GM19099 (cell line): Measurements from ENCODE around the gene LRRN4CL.

ENCODE experiments used
- POLR2A ChIP-seq: IDR thresholded peaks from 3 replicates; pipeline ENCODE4 v1.6.1; 2011; ENCODE audit warnings: low read depth; ENCODE audit not compliant: insufficient read length; ENCODE audit errors: extremely low read depth

The LRRN4CL gene

GRCh38 chr11:62689421-62690183, at the start of gene LRRN4CL:
Gene LRRN4CL, minus strand, starts transcription at chr11:62689530. Its CDS starts 1,022 bp downstream, at chr11:62688508.
- no peak for TF ChIP-seq POLR2A

DNA sequence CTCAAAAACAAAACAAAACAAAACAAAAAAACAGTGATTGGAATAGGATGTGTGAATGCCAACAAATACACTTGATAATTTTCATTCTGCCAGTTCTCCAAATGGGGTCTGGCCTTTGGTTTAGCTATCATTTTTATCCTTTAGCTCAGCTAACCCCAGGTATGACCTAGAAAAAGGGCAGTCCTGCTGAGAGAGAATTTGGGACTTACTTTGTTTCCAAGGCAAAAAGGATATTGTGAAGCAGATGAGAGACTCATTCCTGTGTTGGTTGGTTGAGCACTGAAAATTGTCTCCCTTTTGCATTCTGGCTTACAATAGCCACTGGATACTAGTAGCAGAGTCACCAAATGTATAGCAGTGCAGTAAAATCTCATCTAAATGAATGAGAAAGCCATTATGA, 47.9 kb upstream of the LRRN4CL start:
- no peak for TF ChIP-seq POLR2A

GRCh38 chr11:62732830-62733229, 43.5 kb upstream of the LRRN4CL start:
- TF ChIP-seq POLR2A = no peak

DNA sequence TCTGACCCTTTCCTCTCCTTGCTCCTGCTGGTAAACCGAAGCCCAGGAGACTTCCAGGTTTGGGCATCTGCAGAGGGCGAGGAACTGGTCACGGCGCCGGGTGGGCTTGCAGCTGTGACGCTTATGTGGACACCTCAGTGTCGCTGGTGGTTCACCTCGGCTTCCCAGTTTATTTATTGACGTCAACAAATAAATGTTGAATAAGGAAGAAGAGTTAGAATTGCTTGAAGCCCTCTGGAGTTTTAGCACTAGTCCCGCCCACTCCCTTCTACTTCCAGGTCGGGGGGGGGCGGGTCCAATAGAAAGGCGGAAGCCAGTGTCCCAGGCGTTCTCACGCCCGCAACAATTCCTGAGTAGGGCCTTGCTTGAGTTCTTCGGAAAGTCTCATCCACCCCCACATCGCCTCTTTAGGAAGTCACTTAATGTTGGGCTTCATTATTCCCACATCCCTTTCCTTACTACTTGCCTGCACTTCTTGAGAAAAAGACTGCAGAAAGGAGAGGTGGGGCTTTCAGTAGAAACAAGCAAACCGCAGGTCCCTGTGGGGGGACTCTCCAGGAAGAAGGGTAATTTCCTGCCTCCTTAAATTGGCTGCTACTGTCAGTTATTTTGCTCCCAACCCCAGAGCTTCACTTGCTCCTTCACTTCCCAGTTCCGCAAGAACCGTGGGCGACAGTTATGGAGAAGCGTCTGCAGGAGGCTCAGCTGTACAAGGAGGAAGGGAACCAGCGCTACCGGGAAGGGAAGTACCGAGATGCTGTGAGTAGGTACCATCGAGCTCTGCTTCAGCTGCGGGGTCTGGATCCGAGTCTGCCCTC, 39.0 kb upstream of the LRRN4CL start, which contains the start of gene TTC9C:
TSS of gene TTC9C (plus strand) at position 316 of the 818 bp plus-strand sequence. CDS start at position 679, 363 bp downstream.
- peak; percentile 76 for TF ChIP-seq POLR2A

- TF ChIP-seq POLR2A = no peak
These were observed 38.5 kb upstream of the LRRN4CL start for GRCh38 chr11:62727872-62728170.

GRCh38 chr11:62727165-62727871, 38.0 kb upstream of the LRRN4CL start, which contains the start of gene HNRNPUL2:
Gene HNRNPUL2, minus strand, starts transcription at chr11:62727457. Its CDS starts 301 bp downstream, at chr11:62727156.
- TF ChIP-seq POLR2A = peak; percentile 98

DNA sequence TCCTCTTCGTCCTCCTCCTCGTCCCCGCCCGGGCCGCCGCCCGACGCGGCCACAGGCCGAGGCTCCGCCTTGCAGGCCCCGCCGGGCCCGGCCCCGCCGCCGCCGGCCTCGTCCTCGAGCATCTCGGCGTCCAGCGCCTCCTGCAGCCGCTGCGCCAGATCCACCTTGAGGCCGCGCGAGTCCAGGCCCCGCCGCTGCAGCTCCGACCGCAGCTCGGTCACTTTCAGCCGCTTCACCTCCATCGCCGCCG, 37.5 kb upstream of the LRRN4CL start:
- no peak for TF ChIP-seq POLR2A

DNA sequence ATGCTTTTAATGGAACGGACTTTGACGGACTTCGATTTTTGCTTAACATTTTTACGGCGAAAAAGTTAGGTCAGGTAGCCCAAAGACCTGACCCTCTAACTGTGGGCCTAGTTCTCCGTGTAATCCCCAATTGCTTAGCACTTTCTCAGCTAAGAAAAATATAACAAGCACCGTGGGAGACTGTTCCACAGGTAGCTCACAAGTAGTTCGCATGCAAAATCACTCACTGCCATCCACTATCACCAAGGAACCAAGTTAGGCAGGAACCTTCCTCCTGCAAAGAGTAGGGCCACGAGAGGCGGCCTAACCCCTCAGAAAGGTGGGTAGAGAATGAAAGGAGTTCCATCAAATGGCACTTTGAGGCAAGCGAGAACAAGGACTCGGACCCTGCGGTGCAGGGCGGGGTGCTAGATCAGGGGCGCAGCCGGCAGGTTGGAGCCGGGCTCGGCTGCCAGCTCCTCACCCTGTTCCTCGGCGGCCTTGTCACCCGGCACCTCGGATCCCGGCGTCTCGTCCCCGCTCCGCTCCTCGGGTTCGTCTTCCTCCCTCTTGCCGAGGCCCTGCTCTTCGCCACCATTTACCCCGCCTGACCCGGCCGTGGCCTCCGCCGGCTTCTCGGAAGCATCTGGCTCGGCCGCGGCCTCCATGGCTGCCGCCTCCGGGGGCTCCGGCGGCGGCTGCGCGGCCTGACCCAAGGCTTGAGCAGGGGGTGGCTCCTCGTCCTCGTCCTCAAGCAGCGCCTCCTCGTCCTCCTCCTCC, 37.0 kb upstream of the LRRN4CL start:
- peak; percentile 22 for TF ChIP-seq POLR2A

- TF ChIP-seq POLR2A = no peak
These were observed 36.3 kb upstream of the LRRN4CL start for GRCh38 chr11:62725646-62726045.

DNA sequence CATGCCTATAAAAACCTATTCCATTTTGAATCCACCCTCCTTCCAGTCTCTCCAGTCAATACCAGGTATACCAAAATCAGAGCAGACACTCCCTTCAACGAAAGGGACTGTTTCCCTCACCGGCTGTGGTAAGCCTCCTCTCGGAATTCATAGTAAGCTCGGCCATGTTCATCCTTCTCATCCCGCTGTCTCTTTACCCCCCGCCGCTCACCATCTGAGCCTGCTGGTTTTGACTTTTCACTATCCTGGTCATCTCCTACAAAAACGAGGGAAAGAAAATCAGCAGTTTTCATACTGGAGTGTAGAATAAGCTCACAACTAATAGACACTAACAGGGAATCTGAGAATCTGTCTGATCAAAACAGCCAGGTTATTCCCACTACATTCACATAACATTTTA, 34.8 kb upstream of the LRRN4CL start:
- no peak for TF ChIP-seq POLR2A

- no peak for TF ChIP-seq POLR2A
These were observed 32.7 kb upstream of the LRRN4CL start for GRCh38 chr11:62721994-62722393.

DNA sequence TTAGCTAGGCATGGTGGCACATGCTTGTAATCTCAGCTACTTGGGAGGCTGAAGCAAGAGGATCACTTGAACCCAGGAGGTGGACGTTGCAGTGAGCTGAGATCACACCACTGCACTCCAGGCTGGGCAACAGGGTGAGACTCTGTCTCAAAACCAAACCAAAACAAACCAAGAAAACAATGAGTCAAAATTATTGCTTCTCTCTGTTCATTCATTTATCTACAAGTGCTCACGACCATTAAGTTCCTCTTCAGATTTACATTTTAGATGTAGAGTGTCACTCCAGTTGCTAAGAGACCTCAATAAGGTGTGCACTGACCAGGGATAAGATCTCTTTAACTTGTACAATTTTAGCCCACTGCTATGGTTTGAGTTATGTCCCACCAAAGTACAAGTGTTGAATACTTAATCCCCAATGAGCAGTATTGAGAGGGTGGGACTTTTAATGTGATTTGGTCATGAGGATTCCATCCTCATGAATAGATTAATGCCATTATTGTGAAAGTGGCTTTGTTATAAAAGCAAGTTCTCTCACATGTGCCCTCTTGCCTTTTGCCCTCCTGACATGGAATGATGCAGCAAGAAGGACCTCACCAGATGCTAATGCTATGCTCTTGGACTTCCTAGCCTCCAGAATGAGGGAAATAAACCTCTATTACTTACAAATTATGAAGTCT, 30.1 kb upstream of the LRRN4CL start:
- TF ChIP-seq POLR2A = no peak

DNA sequence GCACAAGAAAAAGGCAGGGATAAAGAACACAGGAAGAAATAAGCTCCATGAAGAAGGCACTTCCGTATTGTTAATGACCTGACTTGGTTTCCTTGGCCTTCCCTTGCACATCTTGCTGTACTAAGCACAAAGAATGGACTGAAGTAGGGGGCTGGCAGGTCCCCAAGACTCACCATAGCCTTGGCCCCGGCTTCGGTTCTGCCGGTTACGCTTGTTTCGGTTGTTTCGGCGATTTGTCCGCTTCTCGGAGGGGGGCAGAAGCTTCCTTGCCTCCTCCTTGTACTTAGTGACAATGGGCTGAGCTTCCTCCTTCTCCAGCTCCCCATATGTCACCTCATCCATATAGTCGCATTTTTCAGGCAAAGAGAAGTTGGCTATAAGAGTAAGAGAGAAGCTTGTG, 27.5 kb upstream of the LRRN4CL start:
- TF ChIP-seq POLR2A = no peak

- TF ChIP-seq POLR2A = no peak
These were observed 26.9 kb upstream of the LRRN4CL start for GRCh38 chr11:62716206-62716605.

DNA sequence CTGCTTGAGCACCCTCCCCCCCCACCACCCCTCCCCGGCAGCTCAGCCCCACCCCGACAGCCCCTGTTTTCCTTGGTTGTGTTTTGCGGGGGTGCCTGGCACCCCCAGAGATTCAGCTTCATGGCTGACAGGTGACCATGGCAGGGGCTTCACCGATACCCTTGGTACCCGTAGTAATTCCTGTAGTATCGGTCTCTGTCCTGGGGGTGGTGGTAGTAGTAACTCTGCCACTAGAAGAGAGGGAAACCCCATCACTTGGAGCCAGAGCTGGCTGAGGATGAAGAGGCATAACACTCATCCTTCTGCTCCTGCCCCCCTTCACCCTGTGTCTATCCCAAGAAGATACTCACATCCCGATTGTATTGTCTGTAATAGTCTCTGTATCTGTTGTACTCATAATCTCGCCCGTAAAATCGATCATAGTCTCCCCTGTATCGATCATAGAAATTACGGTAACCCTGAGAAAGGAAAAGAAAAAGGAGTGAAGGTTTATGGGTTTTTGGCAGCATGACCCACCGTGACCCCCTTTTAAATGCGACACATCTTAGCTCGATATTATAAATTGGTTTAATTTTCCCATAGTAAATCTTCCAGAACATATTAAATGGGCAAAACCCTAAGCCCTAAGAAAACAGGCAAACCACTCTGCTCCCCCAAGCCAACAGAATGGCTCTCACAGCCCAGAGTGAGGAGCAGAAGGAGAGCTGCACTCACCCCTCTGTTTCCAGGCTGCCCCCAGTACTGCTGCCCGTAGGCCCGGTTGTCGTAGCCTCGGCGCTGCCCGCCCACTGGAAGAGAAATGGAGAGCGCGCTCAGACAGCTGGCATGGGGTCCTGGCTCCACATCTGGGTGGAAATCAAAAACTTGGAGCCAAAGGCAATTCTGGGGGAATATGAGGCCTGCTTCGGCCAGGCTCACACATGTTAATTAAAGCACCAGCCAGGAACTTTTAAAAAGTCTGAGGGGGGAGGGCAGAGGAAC, 26.1 kb upstream of the LRRN4CL start:
- no peak for TF ChIP-seq POLR2A
